ENCODE data around the gene NAPEPLD. TPM values are rescaled to one million over a fixed set of nuclear protein-coding genes. Genes with fewer than 3 reads are reported as not detected.
"Not testable (repeated sequence)": the region's sequence is repeated elsewhere in the genome, so short reads cannot be mapped to it uniquely, and the experiment has no call there.

Gene NAPEPLD
- total RNA-seq, 1 donor from 2014 or later: 17.2 TPM

DNA sequence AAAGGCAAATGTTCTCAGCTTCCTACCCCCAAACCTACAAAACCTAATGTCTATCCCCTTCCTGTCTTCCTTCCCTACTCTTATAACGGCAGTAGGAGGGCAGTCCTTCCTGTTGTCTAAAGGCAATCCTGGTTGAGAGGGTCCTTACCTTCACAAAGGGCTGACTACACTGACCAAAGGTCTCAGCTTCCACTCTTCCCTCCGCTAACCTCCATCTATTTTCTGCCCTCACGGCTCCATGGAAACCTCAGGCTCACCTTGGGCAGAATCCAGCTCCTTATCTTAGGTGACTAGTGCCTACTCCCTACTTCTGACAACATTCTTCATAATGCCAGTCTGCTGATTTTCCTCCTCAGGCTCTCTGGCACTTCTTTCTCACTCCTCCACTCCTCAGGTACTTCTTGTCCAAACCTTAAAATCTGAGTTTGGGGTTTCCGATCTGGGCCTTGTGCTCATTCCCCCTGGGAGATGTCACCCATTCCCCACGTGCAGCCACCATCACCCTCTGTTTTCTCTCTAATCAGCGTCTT is 74.8 kb downstream of the NAPEPLD start:
- no peak for DNase-seq (ENCODE audit: low spot score)
- ATAC-seq: no peak

DNA sequence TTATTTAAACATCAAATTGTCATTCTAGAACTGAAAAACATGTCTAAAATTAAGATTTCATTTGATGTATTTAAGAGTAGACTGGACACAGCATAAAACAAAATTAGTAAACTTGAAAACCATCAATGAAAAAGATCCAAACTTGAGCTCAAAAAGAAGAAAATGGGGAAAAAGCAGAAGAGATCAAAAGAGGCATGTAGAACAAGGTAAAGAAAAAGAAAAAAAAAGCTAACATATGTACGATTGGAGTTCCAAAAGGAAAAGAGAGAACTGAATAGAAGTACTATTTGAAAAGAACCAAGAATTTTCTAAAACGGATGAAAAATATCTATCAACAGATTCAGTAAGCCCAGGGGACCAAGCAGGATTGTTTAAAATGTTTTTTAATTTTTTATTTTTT is 77.9 kb downstream of the NAPEPLD start:
- DNase-seq (ENCODE audit: low spot score): no peak
- no peak for ATAC-seq

DNA sequence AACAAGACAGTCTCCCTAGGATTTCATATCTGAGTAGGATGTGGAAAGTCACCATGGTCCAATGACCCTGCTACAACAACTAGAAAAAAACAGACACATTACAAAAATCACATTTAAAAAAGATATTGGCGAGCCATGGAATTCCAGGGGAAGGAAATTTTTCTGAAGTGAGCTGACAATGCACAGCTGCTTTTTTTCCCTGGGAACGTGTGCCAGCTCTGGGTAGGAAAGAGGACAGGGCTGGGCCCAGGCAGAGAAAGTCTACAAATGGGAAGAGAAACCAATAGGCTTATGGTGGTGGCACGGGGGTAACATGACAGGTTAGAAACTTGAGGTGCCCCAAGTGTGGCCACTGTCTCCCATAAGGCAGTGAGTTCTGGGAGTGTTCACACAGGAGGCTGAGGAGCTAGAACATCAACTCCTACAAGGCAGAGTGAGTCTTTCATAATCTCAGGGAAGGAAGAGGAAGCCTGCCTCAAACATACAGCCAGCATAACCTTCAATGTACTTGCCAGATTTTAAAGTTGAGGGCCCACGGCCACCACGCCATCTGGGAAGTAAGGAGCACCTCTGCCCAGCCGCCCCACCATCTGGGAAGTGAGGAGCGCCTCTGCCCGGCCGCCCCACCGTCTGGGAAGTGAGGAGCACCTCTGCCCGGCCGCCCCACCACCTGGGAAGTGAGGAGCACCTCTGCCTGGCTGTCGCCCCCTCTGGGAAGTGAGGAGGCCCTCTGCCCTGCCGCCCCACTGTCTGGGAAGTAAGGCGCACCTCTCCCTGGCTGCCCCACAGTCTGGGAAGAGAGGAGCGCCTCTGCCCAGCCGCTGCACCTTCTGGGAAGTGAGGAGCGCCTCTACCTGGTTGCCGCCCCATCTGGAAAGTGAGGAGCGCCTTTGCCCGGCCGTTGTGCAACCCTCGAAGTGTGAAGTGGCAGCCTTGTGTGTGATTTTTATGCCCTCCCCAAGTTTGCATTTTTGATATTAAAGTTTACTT is 80.2 kb downstream of the NAPEPLD start:
- ATAC-seq: no peak

DNA sequence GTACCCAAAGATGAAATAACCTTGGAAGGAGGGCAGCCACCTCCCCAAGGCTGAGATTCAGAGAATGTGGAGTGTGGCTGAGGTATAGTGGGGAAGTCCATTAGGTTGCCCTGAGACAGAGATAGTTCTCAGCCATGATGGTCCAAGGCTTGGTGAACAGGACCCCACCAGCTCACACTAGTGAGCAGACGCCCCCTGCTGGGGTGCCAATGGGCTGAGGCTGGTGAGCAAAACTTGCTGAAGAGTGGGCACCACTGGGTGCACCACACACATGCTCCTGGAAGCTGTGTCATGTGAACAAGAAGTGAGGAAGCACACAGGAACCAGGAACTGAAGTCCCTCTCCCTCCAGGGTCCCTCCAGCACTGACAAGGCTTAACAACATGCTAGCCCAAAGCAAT is 83.2 kb downstream of the NAPEPLD start:
- DNase-seq (ENCODE audit: low spot score) (no peak), ATAC-seq (peak; percentile 53)

More for the DNA sequence above, 80.2 kb downstream of the NAPEPLD start:
- no peak for DNase-seq (ENCODE audit: low spot score)

DNA sequence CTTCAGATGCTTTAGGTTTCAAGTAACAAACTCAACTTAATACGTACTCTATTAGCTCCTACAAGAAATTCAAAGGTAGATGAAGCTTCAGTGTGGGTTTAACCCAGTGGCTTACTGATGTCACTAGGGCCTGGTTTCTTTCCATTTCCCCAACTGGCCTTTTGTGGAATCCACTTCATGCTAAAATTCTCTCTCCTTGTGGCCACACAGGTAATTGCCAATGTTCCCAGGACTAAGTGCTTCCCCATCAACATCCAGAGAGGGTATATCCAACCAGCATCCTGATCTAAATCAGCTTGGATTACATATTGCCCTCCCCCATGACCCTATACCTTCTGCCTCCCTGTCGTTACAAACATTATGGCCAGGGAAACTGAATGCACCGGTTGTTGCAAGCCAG is 85.0 kb downstream of the NAPEPLD start:
- ATAC-seq (no peak), DNase-seq (ENCODE audit: low spot score) (no peak)

DNA sequence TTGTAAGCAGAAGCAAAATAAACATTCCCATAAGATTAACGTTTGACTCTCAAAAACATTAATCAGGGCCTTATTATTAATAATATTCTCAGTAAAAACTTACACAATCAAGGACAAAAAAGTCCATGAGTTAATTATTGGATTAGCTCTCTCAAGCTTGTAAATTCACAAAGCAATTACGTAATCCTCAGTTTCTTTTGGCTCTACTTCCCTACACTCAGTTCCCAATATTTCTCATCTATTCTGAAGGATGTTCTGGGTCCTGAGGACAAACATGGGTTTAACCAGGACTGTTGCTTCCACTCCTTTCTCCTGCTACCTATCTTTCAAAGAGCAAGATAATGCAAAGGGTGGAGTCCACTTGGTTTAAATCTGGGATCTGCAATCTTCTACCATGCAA is 89.4 kb downstream of the NAPEPLD start:
- DNase-seq (ENCODE audit: low spot score): no peak
- peak; percentile 57 for ATAC-seq

DNA sequence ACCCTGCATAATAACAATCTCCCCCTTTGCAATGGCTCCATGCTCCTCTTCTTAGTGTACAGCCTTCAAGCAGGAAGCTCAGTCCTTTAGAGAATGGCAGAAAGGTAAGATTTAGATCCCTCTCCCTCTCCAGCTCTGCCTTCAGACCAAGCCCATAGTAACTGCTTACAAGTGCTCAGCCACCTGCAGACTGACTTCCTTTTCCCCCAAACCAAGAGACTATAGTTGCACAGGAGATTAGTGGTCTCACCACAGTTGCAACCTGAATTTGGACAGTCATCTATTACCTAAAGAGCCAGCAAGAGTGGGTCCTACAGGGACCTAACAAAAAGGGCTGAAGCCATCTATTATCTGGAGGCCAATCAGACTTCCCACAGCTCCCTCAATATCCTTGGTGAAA is 90.8 kb downstream of the NAPEPLD start:
- DNase-seq (ENCODE audit: low spot score) (no peak), ATAC-seq (no peak)

DNA sequence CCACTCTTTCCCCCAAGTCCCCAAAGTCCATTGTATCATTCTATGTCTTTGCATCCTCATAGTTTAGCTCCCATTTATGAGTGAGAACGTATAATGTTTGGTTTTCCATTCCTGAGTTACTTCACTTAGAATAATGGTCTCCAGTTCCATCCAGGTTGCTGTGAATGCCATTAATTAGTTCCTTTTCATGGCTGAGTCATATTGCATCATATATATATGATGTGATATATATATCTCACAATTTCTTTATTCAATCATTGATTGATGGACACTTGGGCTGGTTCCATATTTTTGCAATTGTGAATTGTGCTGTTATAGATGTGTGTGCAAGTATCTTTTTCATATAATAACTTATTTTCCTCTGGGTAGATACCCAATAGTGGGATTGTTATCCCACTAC is 92.9 kb downstream of the NAPEPLD start:
- not testable (repeated sequence) for DNase-seq (ENCODE audit: low spot score); ATAC-seq

DNA sequence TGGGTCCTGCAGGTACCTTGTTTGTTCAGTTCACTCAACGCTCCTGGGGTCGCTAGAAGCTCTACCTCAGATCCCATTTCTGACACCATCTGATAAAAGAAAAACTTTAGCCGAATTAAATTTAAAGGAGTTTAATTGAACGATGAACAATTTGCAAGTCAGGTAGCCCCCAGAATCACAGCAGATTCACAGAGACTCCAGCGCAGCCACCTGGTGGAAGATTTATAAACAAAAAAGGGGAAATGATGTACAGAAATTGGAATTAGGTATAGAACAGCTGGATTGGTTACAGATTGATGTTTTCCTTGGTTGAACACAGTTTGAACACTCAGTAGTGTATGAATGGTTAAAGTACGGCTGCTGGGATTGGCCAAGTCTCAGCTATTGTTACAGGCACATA is 97.4 kb downstream of the NAPEPLD start:
- no peak for ATAC-seq
- no peak for DNase-seq (ENCODE audit: low spot score)

Other genes starting within 250 kb of the NAPEPLD start
- gene LRRC17, start 236.1 kb downstream of the NAPEPLD start, total RNA-seq: 0.83 TPM
- 0.18 TPM for gene FBXL13, start 74.3 kb downstream of the NAPEPLD start, total RNA-seq
- gene ARMC10, start 74.0 kb downstream of the NAPEPLD start, total RNA-seq: 15.8 TPM
- 41.8 TPM for gene PMPCB, start 148.3 kb upstream of the NAPEPLD start, total RNA-seq
- gene DNAJC2, start 195.7 kb upstream of the NAPEPLD start, total RNA-seq: 8.5 TPM
- gene PSMC2, start 198.5 kb upstream of the NAPEPLD start, total RNA-seq: 72.0 TPM

Measured in left lobe of liver (tissue), 2 donors.